Peyer's patch (tissue), 4 donors: ENCODE data around the gene MAGEA2.
"Not testable (repeated sequence)": the region's sequence is repeated elsewhere in the genome, so short reads cannot be mapped to it uniquely, and the experiment has no call there.

ENCODE experiments used
- POLR2A ChIP-seq, 2 donors: fragments of 450-650 bp; IDR thresholded peaks; one replicate each; pipeline ENCODE4 v1.5.1; 2017; ENCODE audit warnings: antibody characterized with exemption in 2 of 2, mild to moderate bottlenecking in 2 of 2, moderate library complexity in 2 of 2
- TF ChIP-seq, protein P1 (sequence below), 6 experiments: fragments of 450-650 bp in 4 of 6; fragments of 200-600 bp in 2 of 6; sonication (generic) in 1 of 6; IDR thresholded peaks; one replicate each; pipeline ENCODE4 v1.5.1; 2017 to 2019; ENCODE audit warnings: antibody characterized with exemption in 6 of 6, mild to moderate bottlenecking in 3 of 6, moderate library complexity in 1 of 6

- TF ChIP-seq, protein P1, sequence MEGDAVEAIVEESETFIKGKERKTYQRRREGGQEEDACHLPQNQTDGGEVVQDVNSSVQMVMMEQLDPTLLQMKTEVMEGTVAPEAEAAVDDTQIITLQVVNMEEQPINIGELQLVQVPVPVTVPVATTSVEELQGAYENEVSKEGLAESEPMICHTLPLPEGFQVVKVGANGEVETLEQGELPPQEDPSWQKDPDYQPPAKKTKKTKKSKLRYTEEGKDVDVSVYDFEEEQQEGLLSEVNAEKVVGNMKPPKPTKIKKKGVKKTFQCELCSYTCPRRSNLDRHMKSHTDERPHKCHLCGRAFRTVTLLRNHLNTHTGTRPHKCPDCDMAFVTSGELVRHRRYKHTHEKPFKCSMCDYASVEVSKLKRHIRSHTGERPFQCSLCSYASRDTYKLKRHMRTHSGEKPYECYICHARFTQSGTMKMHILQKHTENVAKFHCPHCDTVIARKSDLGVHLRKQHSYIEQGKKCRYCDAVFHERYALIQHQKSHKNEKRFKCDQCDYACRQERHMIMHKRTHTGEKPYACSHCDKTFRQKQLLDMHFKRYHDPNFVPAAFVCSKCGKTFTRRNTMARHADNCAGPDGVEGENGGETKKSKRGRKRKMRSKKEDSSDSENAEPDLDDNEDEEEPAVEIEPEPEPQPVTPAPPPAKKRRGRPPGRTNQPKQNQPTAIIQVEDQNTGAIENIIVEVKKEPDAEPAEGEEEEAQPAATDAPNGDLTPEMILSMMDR (IDR thresholded peaks at IDR 0.05) = not testable (repeated sequence)
- not testable (repeated sequence) for TF ChIP-seq POLR2A (IDR thresholded peaks at IDR 0.05)
Measured at GRCh38 chrX:152766562-152766961, 12.9 kb upstream of the MAGEA2 start.
